Endodermal cell (in vitro differentiated cells): Measurements from ENCODE around the gene GRIK3. TPM values are rescaled to one million over a fixed set of nuclear protein-coding genes. Genes with fewer than 3 reads are reported as not detected.

Experiments
- DNase-seq: peaks from one replicate; pipeline ENCODE4 v3.0.0-alpha.2; 2017
- H3K27ac ChIP-seq: 2 replicates; pipeline ENCODE4 v1.5.1; 2013; ENCODE audit warnings: mild to moderate bottlenecking, low read depth, low read length, moderate library complexity
- H3K27me3 ChIP-seq: 2 replicates; pipeline ENCODE4 v1.6.1; 2013; ENCODE audit warnings: mild to moderate bottlenecking, low read length, moderate library complexity; ENCODE audit not compliant: insufficient read depth, control insufficient read depth, poor library complexity, severe bottlenecking
- H3K36me3 ChIP-seq: 2 replicates; pipeline ENCODE4 v1.7.0; 2013; ENCODE audit warnings: mild to moderate bottlenecking, low read length, moderate library complexity; ENCODE audit not compliant: control insufficient read depth, insufficient read depth
- H3K4me1 ChIP-seq: one replicate; pipeline ENCODE4 v1.7.0; 2013; ENCODE audit warnings: low read length; ENCODE audit not compliant: control insufficient read depth, insufficient read depth
- H3K4me3 ChIP-seq: 2 replicates; pipeline ENCODE4 v1.5.1; 2013; ENCODE audit warnings: mild to moderate bottlenecking, low read length, moderate library complexity
- H3K9ac ChIP-seq: 2 replicates; pipeline ENCODE4 v1.6.1; 2013; ENCODE audit warnings: mild to moderate bottlenecking, low read length, moderate library complexity; ENCODE audit not compliant: poor library complexity, severe bottlenecking; ENCODE audit errors: extremely low read depth
- H3K9me3 ChIP-seq: 2 replicates; pipeline ENCODE4 v1.6.1; 2013; ENCODE audit warnings: mild to moderate bottlenecking, low read length, moderate library complexity; ENCODE audit not compliant: control insufficient read depth
- H3K27ac Mint-ChIP-seq: 2 replicates; pipeline ENCODE4 v1.8.0; 2020; ENCODE audit warnings: mixed read lengths
- H3K27me3 Mint-ChIP-seq: 2 replicates; pipeline ENCODE4 v1.8.0; 2021; ENCODE audit warnings: mild to moderate bottlenecking, mixed read lengths; ENCODE audit not compliant: insufficient read depth
- H3K36me3 Mint-ChIP-seq: 2 replicates; pipeline ENCODE4 v1.8.0; 2020; ENCODE audit warnings: low read depth, mixed read lengths
- H3K4me1 Mint-ChIP-seq: 2 replicates; pipeline ENCODE4 v1.8.0; 2020; ENCODE audit warnings: mixed read lengths
- H3K4me3 Mint-ChIP-seq: 2 replicates; pipeline ENCODE4 v1.8.0; 2020; ENCODE audit warnings: mild to moderate bottlenecking, moderate library complexity, mixed read lengths
- H3K9me3 Mint-ChIP-seq: 2 replicates; pipeline ENCODE4 v1.8.0; 2020; ENCODE audit warnings: mild to moderate bottlenecking, mixed read lengths
- CTCF ChIP-seq: fragments of 200-600 bp; sonication (generic); conservative IDR thresholded peaks from 2 replicates; pipeline ENCODE4 v1.5.0; 2021; ENCODE audit warnings: antibody characterized with exemption, mild to moderate bottlenecking
- WGBS, 2 experiments: methylation state at CpG; one replicate each; pipeline versions ENCODE4 v1.1.5 to v1.1.7; 2013; ENCODE audit warnings: missing lambda C conversion rate in 2 of 2, mixed read lengths in 1 of 2; ENCODE audit not compliant: insufficient coverage in 1 of 2, insufficient read length in 1 of 2; 5-methylcytosine and 5-hydroxymethylcytosine counted together
- total RNA-seq, 2 donors: library from RNA; stranded (reverse); fragmentation: NEBNext Ultra II Directional in 1 of 2; extraction: Animal tissue kit (Norgen Biotek cat#: 25700) in 1 of 2; gene quantifications; 2 replicates in 1 of 2; 3 replicates in 1 of 2; pipeline ENCODE4 v1.2.1, GENCODE V29; 2021

Gene GRIK3
- total RNA-seq, 2 donors from 2014 or later = 13.4 to 32.4 TPM

DNA sequence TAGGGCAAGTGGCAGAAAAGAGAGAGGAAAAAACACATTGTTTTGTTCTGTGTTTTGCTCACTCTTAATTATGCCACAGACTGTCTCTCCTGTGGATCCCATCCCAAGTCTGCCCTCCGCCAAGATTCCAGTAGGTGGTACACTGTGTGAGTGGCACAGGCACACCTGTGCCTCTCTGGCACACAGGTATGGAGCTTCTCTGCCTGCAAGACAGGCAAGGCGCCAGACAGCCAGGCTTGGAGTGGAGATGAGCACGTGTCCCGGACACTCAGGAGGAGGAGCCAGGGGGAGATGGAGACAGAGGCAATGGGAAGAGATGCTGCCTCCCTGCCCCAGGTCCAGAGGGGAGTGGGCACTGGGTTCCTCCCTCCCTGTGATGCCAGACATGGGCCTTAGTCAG is 6.5 kb upstream of the GRIK3 start:
- Histone ChIP-seq H3K27ac (no peak overlapping the region), H3K27me3 (peaks cover 42% of the 10 kb centered on the region), H3K4me1 (peaks cover 4% of the 10 kb centered on the region), H3K4me3 (no peak overlapping the region), H3K9me3 (no peaks in the 10 kb centered on the region), H3K36me3 (no peaks in the 10 kb centered on the region), H3K9ac (no peak overlapping the region)
- peaks cover 20% of the 10 kb centered on the region for H3K4me1 Mint-ChIP-seq
- H3K27me3 Mint-ChIP-seq = peaks cover 63% of the 10 kb centered on the region
- H3K27ac Mint-ChIP-seq = no peak overlapping the region
- TF ChIP-seq CTCF = no peak
- no peaks in the 10 kb centered on the region for H3K9me3 Mint-ChIP-seq
- WGBS, 2 experiments = 77 to 83% methylated on average over 1 to 4 of the region's 4 CpGs
- DNase-seq = peak; percentile 56
- H3K36me3 Mint-ChIP-seq = no peaks in the 10 kb centered on the region
- H3K4me3 Mint-ChIP-seq = no peak overlapping the region

DNA sequence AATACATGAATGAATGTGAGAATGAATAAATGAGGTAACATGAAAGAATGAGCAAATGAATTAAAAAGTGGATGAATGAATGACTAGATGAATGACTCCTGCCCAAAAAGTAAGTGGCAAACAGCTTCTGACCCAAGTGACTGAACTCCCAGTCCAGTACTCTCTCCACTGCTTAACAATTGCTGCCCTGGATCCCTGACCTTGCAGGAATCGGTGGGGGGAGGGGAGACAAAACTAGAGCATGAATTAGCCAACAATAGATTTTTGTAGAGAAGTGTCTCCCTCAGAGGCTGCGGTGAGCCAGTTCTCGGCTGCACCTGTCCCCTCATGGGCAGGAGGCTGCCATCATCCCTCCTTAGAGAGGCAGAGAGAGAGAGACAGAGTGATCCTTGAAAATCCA is 5.9 kb upstream of the GRIK3 start:
- DNase-seq = no peak
- Mint-ChIP-seq H3K27ac (no peak overlapping the region), H3K4me3 (no peak overlapping the region), H3K9me3 (no peaks in the 10 kb centered on the region), H3K27me3 (peaks cover 68% of the 10 kb centered on the region), H3K36me3 (no peaks in the 10 kb centered on the region), H3K4me1 (peaks cover 26% of the 10 kb centered on the region)
- 36 to 53% methylated on average over 3 of the region's 3 CpGs for WGBS, 2 experiments
- Histone ChIP-seq H3K36me3 (no peaks in the 10 kb centered on the region), H3K4me3 (no peak overlapping the region), H3K4me1 (peaks cover 6% of the 10 kb centered on the region), H3K9ac (no peak overlapping the region), H3K27me3 (peaks cover 47% of the 10 kb centered on the region), H3K9me3 (no peaks in the 10 kb centered on the region), H3K27ac (no peak overlapping the region)
- TF ChIP-seq CTCF = no peak

- Histone ChIP-seq H3K9me3 (no peaks in the 10 kb centered on the region), H3K36me3 (no peaks in the 10 kb centered on the region), H3K4me1 (peaks cover 6% of the 10 kb centered on the region), H3K4me3 (no peak overlapping the region), H3K27me3 (peaks cover 56% of the 10 kb centered on the region), H3K9ac (no peak overlapping the region), H3K27ac (no peak overlapping the region)
- WGBS, 2 experiments = 34 to 38% methylated on average over 12 to 16 of the region's 16 CpGs
- peaks cover 30% of the 10 kb centered on the region for H3K4me1 Mint-ChIP-seq
- H3K4me3 Mint-ChIP-seq = peak overlapping the region; percentile 16
- H3K27ac Mint-ChIP-seq = no peak overlapping the region
- H3K27me3 Mint-ChIP-seq = peaks cover 76% of the 10 kb centered on the region
- H3K9me3 Mint-ChIP-seq = no peaks in the 10 kb centered on the region
- H3K36me3 Mint-ChIP-seq = no peaks in the 10 kb centered on the region
- TF ChIP-seq CTCF = peak; percentile 67
- peak; percentile 73 for DNase-seq
Observed at GRCh38 chr1:37038227-37039093, 4.1 kb upstream of the GRIK3 start.
